GM19240 (cell line): ENCODE data around the gene PCDH18.

Source experiments
- DNase-seq: peaks from one replicate; pipeline ENCODE4 v3.0.0; 2011; ENCODE audit warnings: low spot score; ENCODE audit not compliant: insufficient read length

The PCDH18 gene

DNA sequence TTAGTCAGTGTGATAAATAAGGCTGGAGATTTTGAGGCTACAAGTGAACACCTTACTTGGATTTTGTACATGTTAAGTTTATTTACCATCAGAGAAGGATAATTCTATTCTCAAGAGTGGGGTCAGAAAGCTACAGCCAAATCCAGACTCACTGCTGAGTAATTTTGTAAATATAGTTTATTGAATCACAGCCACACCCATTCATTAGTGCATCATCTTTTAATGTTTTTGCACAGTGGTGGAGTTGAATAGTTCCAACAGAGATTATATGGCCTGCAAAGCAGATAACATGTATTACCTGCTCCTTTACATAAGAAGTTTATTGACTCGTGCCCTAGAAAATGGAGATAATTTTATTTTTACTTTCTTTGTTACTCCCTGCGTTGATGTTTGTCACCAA, 60.4 kb downstream of the PCDH18 start:
- DNase-seq, result no peak

GRCh38 chr4:137471461-137471860, 60.8 kb downstream of the PCDH18 start:
- no peak for DNase-seq

- no peak for DNase-seq
Measured at GRCh38 chr4:137470806-137471205, 61.5 kb downstream of the PCDH18 start.
